Activated CD8-positive, alpha-beta T cell treated with anti-CD3 and anti-CD28 coated beads for 36 hours (primary cell): ENCODE data around the gene RPL12. TPM values are rescaled to one million over a fixed set of nuclear protein-coding genes. Genes with fewer than 3 reads are reported as not detected.

Experiments used
- ATAC-seq: fragments of 200-7000 bp; cut with Tn5 transposase; one replicate; pipeline ENCODE4 v1.10.0; 2021; ENCODE audit warnings: mild to moderate bottlenecking, moderate library complexity
- CTCF ChIA-PET: fragments of 350-600 bp; sonication (Branson Sonifier 250); formaldehyde crosslinking; loops from one replicate; lab custom pipeline; 2021; ENCODE audit warnings: antibody characterized with exemption; lab: Charles Lee
- POLR2A ChIA-PET: fragments of 350-600 bp; sonication (Branson Sonifier 250); formaldehyde crosslinking; loops from one replicate; lab custom pipeline; 2021; ENCODE audit warnings: antibody characterized with exemption; lab: Charles Lee
- DNase-seq: peaks from one replicate; pipeline ENCODE4 v3.0.0-alpha.2; 2020
- H3K27ac Mint-ChIP-seq: one replicate; pipeline ENCODE4 v1.8.0; 2021; ENCODE audit warnings: mild to moderate bottlenecking, mixed read lengths
- H3K27me3 Mint-ChIP-seq: one replicate; pipeline ENCODE4 v1.8.0; 2021; ENCODE audit warnings: mixed read lengths
- H3K36me3 Mint-ChIP-seq: one replicate; pipeline ENCODE4 v1.8.0; 2021; ENCODE audit warnings: low read depth, mixed read lengths
- H3K4me1 Mint-ChIP-seq: one replicate; pipeline ENCODE4 v1.8.0; 2021; ENCODE audit warnings: low read depth, mixed read lengths
- H3K4me3 Mint-ChIP-seq: one replicate; pipeline ENCODE4 v1.8.0; 2021; ENCODE audit warnings: mild to moderate bottlenecking, moderate library complexity, mixed read lengths
- H3K9me3 Mint-ChIP-seq: one replicate; pipeline ENCODE4 v1.8.0; 2021; ENCODE audit warnings: mixed read lengths
- CTCF ChIP-seq: fragments of 200-600 bp; IDR thresholded peaks from one replicate; pipeline ENCODE4 v1.8.0; 2022; ENCODE audit warnings: antibody characterized with exemption, mild to moderate bottlenecking
- intact Hi-C: fragments of 100-400 bp; cut with micrococcal nuclease; formaldehyde crosslinking; loops from one replicate; pipeline ENCODE4 v1.10.0; 2022
- total RNA-seq, 2 experiments: library from RNA; stranded (reverse); gene quantifications; one replicate each; pipeline ENCODE4 v1.2.3, GENCODE V29; 2021

The RPL12 gene
- total RNA-seq, 2 experiments from 2014 or later: 2,353 to 2,364 TPM

- intact Hi-C loops: no loop called here
- no peak overlapping the region for H3K27ac Mint-ChIP-seq
- ChIA-PET CTCF (no interaction called here), POLR2A (interaction anchor here (1.0 kb wide), 1 partner anchor 19 kb away, joined by 3 read pairs; no protein-coding TSS in a partner anchor)
- ATAC-seq (no peak), DNase-seq (no peak)
- no peaks in the 10 kb centered on the region for H3K27me3 Mint-ChIP-seq
- no peaks in the 10 kb centered on the region for H3K36me3 Mint-ChIP-seq
- no peaks in the 10 kb centered on the region for H3K9me3 Mint-ChIP-seq
- H3K4me3 Mint-ChIP-seq: no peak overlapping the region
- no peaks in the 10 kb centered on the region for H3K4me1 Mint-ChIP-seq
- TF ChIP-seq CTCF: no peak
These were observed 46.6 kb upstream of the RPL12 start for GRCh38 chr9:127497656-127498290.

GRCh38 chr9:127496974-127497373 is 45.8 kb upstream of the RPL12 start:
- CTCF ChIA-PET: no interaction called here

GRCh38 chr9:127495884-127496555 is 44.8 kb upstream of the RPL12 start:
- ChIA-PET POLR2A (no interaction called here), CTCF (no interaction called here)
- Mint-ChIP-seq H3K9me3 (no peaks in the 10 kb centered on the region), H3K36me3 (no peaks in the 10 kb centered on the region), H3K4me1 (no peaks in the 10 kb centered on the region), H3K4me3 (no peak overlapping the region), H3K27ac (no peak overlapping the region), H3K27me3 (no peaks in the 10 kb centered on the region)
- ATAC-seq (no peak), DNase-seq (no peak)
- no peak for TF ChIP-seq CTCF
- intact Hi-C loops: no loop called here

More at GRCh38 chr9:127496974-127497373, 45.8 kb upstream of the RPL12 start:
- Mint-ChIP-seq H3K27ac (no peak overlapping the region), H3K4me3 (no peak overlapping the region), H3K4me1 (no peaks in the 10 kb centered on the region), H3K9me3 (no peaks in the 10 kb centered on the region), H3K27me3 (no peaks in the 10 kb centered on the region), H3K36me3 (no peaks in the 10 kb centered on the region)
- POLR2A ChIA-PET: interaction anchor here (0.6 to 1.0 kb wide), 2 partner anchors 18 to 35 kb away, joined by 3 read pairs; no protein-coding TSS in a partner anchor
- TF ChIP-seq CTCF: no peak
- ATAC-seq: no peak
- DNase-seq: no peak
- intact Hi-C loops: no loop called here

- no peaks in the 10 kb centered on the region for H3K36me3 Mint-ChIP-seq
- H3K4me3 Mint-ChIP-seq: no peak overlapping the region
- CTCF ChIA-PET: interaction anchor here (1.7 kb wide), 1 partner anchor 96 kb away, joined by 3 read pairs; no protein-coding TSS in a partner anchor
- no peaks in the 10 kb centered on the region for H3K27me3 Mint-ChIP-seq
- H3K4me1 Mint-ChIP-seq: no peaks in the 10 kb centered on the region
- ATAC-seq: no peak
- POLR2A ChIA-PET: interaction anchor here (0.8 to 1.5 kb wide), 4 partner anchors 9 to 113 kb away, joined by 3 read pairs; partner anchors contain the start of gene LRSAM1
- no peak for DNase-seq
- no peak overlapping the region for H3K27ac Mint-ChIP-seq
- no peaks in the 10 kb centered on the region for H3K9me3 Mint-ChIP-seq
- no peak for TF ChIP-seq CTCF
- intact Hi-C loops: no loop called here
These were observed 43.1 kb upstream of the RPL12 start for GRCh38 chr9:127494304-127494702.
